GM12873 (cell line): ENCODE results near the gene TMPO.

Source experiments
- CTCF ChIP-seq: IDR thresholded peaks from 2 replicates; pipeline ENCODE4 v1.5.1; 2012; ENCODE audit warnings: low read depth, mild to moderate bottlenecking, moderate library complexity, low read length, control low read depth; ENCODE audit not compliant: insufficient read depth; ENCODE audit errors: missing control alignments

The TMPO gene

GRCh38 chr12:98515287-98516110 lies at the start of gene TMPO:
Gene TMPO (plus strand): TSS chr12:98515590. CDS start chr12:98515868, 278 bp downstream.
- TF ChIP-seq CTCF: no peak

GRCh38 chr12:98465950-98466602 lies 49.3 kb upstream of the TMPO start:
- no peak for TF ChIP-seq CTCF

DNA sequence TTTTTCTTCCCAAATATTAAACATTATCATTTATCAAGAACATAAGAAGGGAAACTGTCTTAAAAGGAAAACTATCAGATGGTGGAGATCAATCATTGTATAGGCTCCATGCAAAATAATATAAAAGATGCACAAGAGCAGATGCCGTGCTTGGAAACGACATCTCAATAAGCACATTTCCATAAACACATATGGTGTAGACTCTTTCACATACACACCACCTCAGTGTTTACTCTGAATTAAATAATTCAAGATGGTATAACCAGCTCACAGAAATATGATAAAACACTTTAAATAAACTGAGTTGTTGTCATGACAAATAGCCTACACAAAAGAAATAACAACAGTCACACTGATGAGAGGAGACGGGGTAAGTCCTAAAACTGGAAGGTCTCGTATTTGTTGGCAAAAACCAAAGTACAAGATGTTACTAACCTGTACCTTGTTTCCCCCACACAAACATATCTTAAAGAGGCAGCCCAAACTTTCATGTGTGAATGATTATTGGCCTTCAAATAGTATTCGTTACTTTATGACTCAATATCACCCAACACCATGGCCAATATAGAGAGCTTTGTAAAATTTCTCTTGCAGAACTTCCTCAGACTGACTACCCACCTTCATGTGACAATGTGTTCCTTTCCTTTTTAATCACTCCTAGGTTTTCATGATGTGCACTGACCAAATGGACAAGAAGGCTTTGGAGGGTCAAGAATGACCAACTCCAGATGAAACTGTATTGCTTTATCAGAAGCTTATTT lies 48.6 kb upstream of the TMPO start:
- TF ChIP-seq CTCF: no peak

DNA sequence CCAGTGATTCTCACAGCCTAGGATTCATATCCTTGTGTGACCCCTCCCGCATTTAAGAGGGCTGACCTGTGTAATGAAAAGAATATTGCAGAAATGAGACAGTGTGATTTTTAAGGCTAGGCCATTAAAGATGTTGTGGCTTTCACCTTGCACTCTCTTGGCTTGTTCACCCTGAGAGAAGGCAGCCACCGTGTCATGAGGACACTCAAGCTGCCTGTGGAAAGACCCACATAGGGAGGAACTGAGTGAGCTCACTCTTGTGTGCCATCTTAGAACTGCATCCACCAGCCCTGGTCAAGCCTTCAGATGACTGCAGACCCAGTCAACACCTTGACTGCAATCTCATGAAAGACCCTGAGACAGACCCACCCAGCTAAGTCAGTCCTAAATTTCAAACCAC lies 46.3 kb upstream of the TMPO start:
- no peak for TF ChIP-seq CTCF

DNA sequence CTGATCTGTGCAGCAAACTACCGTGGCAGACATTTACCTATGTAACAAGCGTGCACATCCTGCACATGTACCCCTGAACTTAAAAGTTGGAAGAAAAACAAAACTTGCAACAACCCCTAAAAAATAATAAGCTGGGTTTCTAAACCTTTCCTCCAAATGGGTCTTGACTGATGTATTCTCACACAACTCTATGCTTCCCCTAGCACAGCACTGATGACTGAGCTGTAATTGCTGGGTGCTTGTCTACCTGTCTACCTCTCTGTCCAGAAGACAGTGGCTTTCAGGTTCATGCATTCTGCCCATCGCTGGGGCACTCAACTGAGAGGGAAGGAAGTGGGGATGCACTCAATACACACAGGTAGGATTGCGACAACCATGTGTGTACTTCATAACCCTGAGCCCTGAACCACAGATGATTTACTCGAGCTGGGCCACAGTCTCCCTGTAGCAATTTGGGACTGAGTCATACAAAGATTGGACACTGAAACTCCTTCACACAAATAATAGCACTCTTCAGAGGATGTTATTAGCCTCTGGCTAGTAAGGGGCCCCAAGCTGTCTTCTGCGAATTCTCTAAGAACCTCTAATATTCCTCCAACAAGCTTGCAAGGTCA lies 44.8 kb upstream of the TMPO start:
- no peak for TF ChIP-seq CTCF

GRCh38 chr12:98471085-98471484 lies 44.3 kb upstream of the TMPO start:
- no peak for TF ChIP-seq CTCF

- no peak for TF ChIP-seq CTCF
These were observed 39.9 kb upstream of the TMPO start for GRCh38 chr12:98475565-98475908.
